SK-N-SH (cell line): Measurements from ENCODE around the gene NEAT1. TPM values are rescaled to one million over a fixed set of nuclear protein-coding genes. Genes with fewer than 3 reads are reported as not detected.

Source experiments
- CTCF ChIA-PET: fragments of 300-600, 350-600 bp; formaldehyde crosslinking; extraction: SDS; loops from one replicate; lab custom pipeline; 2021; lab: Yijun Ruan, JAX
- POLR2A ChIA-PET: fragments of 350-600 bp; sonication (Branson Sonifier 250); formaldehyde crosslinking; extraction: SDS; loops from one replicate; lab custom pipeline; 2020; ENCODE audit warnings: antibody characterized with exemption, inconsistent platforms; lab: Yijun Ruan, JAX
- DNase-seq: peaks from one replicate; pipeline ENCODE4 v3.0.0; 2012
- H2AFZ ChIP-seq: fragments of 200-600 bp; sonication (generic); 2 replicates; pipeline ENCODE4 v1.8.1; 2016; ENCODE audit warnings: antibody characterized with exemption, mild to moderate bottlenecking, low read depth
- H3F3A ChIP-seq: fragments of 200-600 bp; sonication (generic); replicated peaks from 2 replicates; pipeline ENCODE3; 2016; ENCODE audit warnings: antibody characterized with exemption, mild to moderate bottlenecking; ENCODE audit not compliant: insufficient read depth
- H3K27ac ChIP-seq, 2 experiments: fragments of 200-500 bp in 1 of 2; fragments of 200-600 bp in 1 of 2; sonication (Bioruptor generic) in 1 of 2; sonication (generic), shearing (Covaris generic) in 1 of 2; 2 replicates each; pipeline versions ENCODE4 v1.5.1 to v1.6.1; 2014 to 2016; ENCODE audit warnings: low read depth in 2 of 2, inconsistent platforms in 1 of 2, low read length in 1 of 2, mild to moderate bottlenecking in 1 of 2, mixed read lengths in 1 of 2
- H3K27me3 ChIP-seq: fragments of 200-600 bp; sonication (generic), shearing (Covaris generic); 2 replicates; pipeline ENCODE4 v1.6.1; 2016; ENCODE audit warnings: mixed run types; ENCODE audit not compliant: insufficient read depth
- H3K36me3 ChIP-seq, 2 experiments: fragments of 200-500 bp in 1 of 2; fragments of 200-600 bp in 1 of 2; sonication (Bioruptor generic) in 1 of 2; sonication (generic) in 1 of 2; replicated peaks in 1 of 2; 2 replicates each; pipeline versions ENCODE3 to v1.5.1; 2014 to 2016; ENCODE audit warnings: low read length in 1 of 2, mild to moderate bottlenecking in 1 of 2; ENCODE audit not compliant: insufficient read depth in 2 of 2, control insufficient read depth in 1 of 2
- H3K4me1 ChIP-seq, 2 experiments: fragments of 200-500 bp in 1 of 2; fragments of 200-600 bp in 1 of 2; sonication (Bioruptor generic) in 1 of 2; sonication (generic), shearing (Covaris generic) in 1 of 2; 2 replicates each; pipeline versions ENCODE4 v1.5.1 to v1.6.1; 2014 to 2016; ENCODE audit warnings: low read depth in 1 of 2, low read length in 1 of 2, mixed run types in 1 of 2; ENCODE audit not compliant: insufficient read depth in 2 of 2, control insufficient read depth in 1 of 2
- H3K4me2 ChIP-seq: fragments of 200-600 bp; sonication (generic), shearing (Covaris generic); 2 replicates; pipeline ENCODE4 v1.6.1; 2017; ENCODE audit warnings: mixed run types
- H3K4me3 ChIP-seq, 2 experiments: fragments of 200-500 bp in 1 of 2; fragments of 200-600 bp in 1 of 2; sonication (Bioruptor generic) in 1 of 2; sonication (generic), shearing (Covaris generic) in 1 of 2; 2 replicates each; pipeline versions ENCODE4 v1.5.1 to v1.8.1; 2014 to 2016; ENCODE audit warnings: low read depth in 2 of 2, inconsistent platforms in 1 of 2, low read length in 1 of 2, mild to moderate bottlenecking in 1 of 2, mixed read lengths in 1 of 2, moderate library complexity in 1 of 2
- H3K79me2 ChIP-seq: fragments of 200-600 bp; sonication (generic); 2 replicates; pipeline ENCODE4 v1.8.1; 2017; ENCODE audit warnings: mild to moderate bottlenecking; ENCODE audit not compliant: insufficient read depth
- H3K9ac ChIP-seq: fragments of 200-600 bp; sonication (generic); 2 replicates; pipeline ENCODE4 v1.6.1; 2017; ENCODE audit warnings: mixed run types
- H3K9me2 ChIP-seq: fragments of 200-600 bp; sonication (generic); 2 replicates; pipeline ENCODE4 v1.6.1; 2017; ENCODE audit warnings: mixed run types
- H3K9me3 ChIP-seq: fragments of 200-600 bp; sonication (generic); 2 replicates; pipeline ENCODE4 v1.6.1; 2017; ENCODE audit warnings: mixed run types, mild to moderate bottlenecking, moderate library complexity
- H4K20me1 ChIP-seq: fragments of 200-600 bp; sonication (generic); 2 replicates; pipeline ENCODE4 v1.6.1; 2017; ENCODE audit warnings: mild to moderate bottlenecking, mixed run types; ENCODE audit not compliant: insufficient read depth
- CHD2 ChIP-seq: fragments of 150-350 bp; IDR thresholded peaks from 2 replicates; pipeline ENCODE4 v1.6.1; 2018; ENCODE audit warnings: low read length; ENCODE audit not compliant: partially characterized antibody
- CTCF ChIP-seq: fragments of 200-600 bp; sonication (generic); IDR thresholded peaks from 2 replicates; pipeline ENCODE4 v1.6.1; 2017; ENCODE audit warnings: antibody characterized with exemption, mild to moderate bottlenecking, moderate library complexity
- ELF1 ChIP-seq: IDR thresholded peaks from 2 replicates; pipeline ENCODE4 v1.4.0; 2012
- EP300 ChIP-seq, 2 experiments: IDR thresholded peaks; 2 replicates each; pipeline versions ENCODE4 v1.4.0 to v1.6.1; 2012; ENCODE audit warnings: borderline replicate concordance in 1 of 2, low read depth in 1 of 2, low read length in 1 of 2
- FOSL2 ChIP-seq: IDR thresholded peaks from 2 replicates; pipeline ENCODE4 v1.4.0; 2012; ENCODE audit warnings: low read depth, mild to moderate bottlenecking, moderate library complexity, borderline replicate concordance
- FOXM1 ChIP-seq: IDR thresholded peaks from 2 replicates; pipeline ENCODE4 v1.4.0; 2012; ENCODE audit warnings: low read depth, mild to moderate bottlenecking
- GATA2 ChIP-seq: sonication (generic); formaldehyde crosslinking; IDR thresholded peaks from 2 replicates; pipeline ENCODE4 v1.5.0; 2020; ENCODE audit warnings: mild to moderate bottlenecking, missing genetic modification reagents
- IRF3 ChIP-seq: fragments of 150-350 bp; IDR thresholded peaks from 2 replicates; pipeline ENCODE4 v1.6.1; 2016; ENCODE audit warnings: mild to moderate bottlenecking, low read depth, low read length
- MAX ChIP-seq: IDR thresholded peaks from 2 replicates; pipeline ENCODE4 v1.4.0; 2012; ENCODE audit warnings: low read depth
- NRF1 ChIP-seq: IDR thresholded peaks from 2 replicates; pipeline ENCODE4 v1.6.1; 2012; ENCODE audit warnings: low read depth, mild to moderate bottlenecking, low read length
- PBX3 ChIP-seq: IDR thresholded peaks from 2 replicates; pipeline ENCODE4; 2012
- POLR2AphosphoS5 ChIP-seq: IDR thresholded peaks from 2 replicates; pipeline ENCODE4 v1.6.1; 2012; ENCODE audit warnings: low read depth, low read length
- RAD21 ChIP-seq: IDR thresholded peaks from 2 replicates; pipeline ENCODE4 v1.6.1; 2012; ENCODE audit warnings: mild to moderate bottlenecking, low read length
- RCOR1 ChIP-seq: fragments of 150-350 bp; IDR thresholded peaks from 2 replicates; pipeline ENCODE4 v1.6.1; 2017; ENCODE audit warnings: antibody characterized with exemption, low read length
- RFX5 ChIP-seq: IDR thresholded peaks from 2 replicates; pipeline ENCODE4 v1.6.1; 2012; ENCODE audit warnings: mild to moderate bottlenecking, improper control_type of control experiment, low read length
- RXRA ChIP-seq: IDR thresholded peaks from 2 replicates; pipeline ENCODE4 v1.4.0; 2012; ENCODE audit warnings: low read depth, mild to moderate bottlenecking, borderline replicate concordance
- SIN3A ChIP-seq: IDR thresholded peaks from 2 replicates; pipeline ENCODE4 v1.6.1; 2012; ENCODE audit warnings: low read depth, mild to moderate bottlenecking, low read length, moderate library complexity, borderline replicate concordance
- TEAD4 ChIP-seq: IDR thresholded peaks from 2 replicates; pipeline ENCODE4 v1.4.0; 2012; ENCODE audit warnings: mild to moderate bottlenecking, borderline replicate concordance; ENCODE audit not compliant: insufficient read depth
- YY1 ChIP-seq: IDR thresholded peaks from 2 replicates; pipeline ENCODE4 v1.4.0; 2012; ENCODE audit warnings: low read depth, mild to moderate bottlenecking
- ZBTB33 ChIP-seq: IDR thresholded peaks from 2 replicates; pipeline ENCODE4 v1.4.0; 2012; ENCODE audit warnings: low read depth, borderline replicate concordance
- WGBS: methylation state at CpG from one replicate; pipeline ENCODE4 v1.1.6; 2017; ENCODE audit warnings: low lambda C conversion rate; 5-methylcytosine and 5-hydroxymethylcytosine counted together
- polyA plus RNA-seq, 3 experiments: library from polyadenylated mRNA; depleted of rRNA; stranded (reverse); fragments of >200 nt; gene quantifications; 2 replicates each; pipeline ENCODE4 v1.2.3, GENCODE V29; 2012

The NEAT1 gene
- polyA plus RNA-seq, 1 of the 3 experiments (the other 2 are of a cell fraction) = 435 TPM

- Histone ChIP-seq H3F3A (peaks cover 66% of the 10 kb centered on the region), H3K4me2 (peak overlapping the region; percentile 76; the same call in 1 of the 2 replicates), H3K4me1 (peaks cover 47 to 53% of the 10 kb centered on the region in 2 experiments), H3K27me3 (no peaks in the 10 kb centered on the region), H3K79me2 (peaks cover 85% of the 10 kb centered on the region), H3K36me3 (no peaks in the 10 kb centered on the region), H3K9ac (peak overlapping the region; percentile 99; the same call in 1 of the 2 replicates), H3K9me2 (no peaks in the 10 kb centered on the region), H4K20me1 (no peaks in the 10 kb centered on the region), H2AFZ (no peak overlapping the region), H3K9me3 (no peaks in the 10 kb centered on the region), H3K27ac (peak overlapping the region; percentile 5 to 100; a peak in 3 of 4 replicates), H3K4me3 (no peak overlapping the region)
- ChIA-PET POLR2A (interaction anchor here (10.5 to 13.9 kb wide), 2 partner anchors 16 to 20 kb away, joined by 283 to 591 read pairs; partner anchors contain the start of gene MALAT1), CTCF (interaction anchor here (0.6 to 7.5 kb wide), 4 partner anchors 16 to 40 kb away, joined by 3 to 78 read pairs (median 3); partner anchors contain the start of gene MALAT1)
- no peak for TF ChIP-seq CHD2
- TF ChIP-seq CTCF = no peak
- TF ChIP-seq NRF1 = no peak
- TF ChIP-seq RFX5 = no peak
- no peak for TF ChIP-seq MAX
- no peak for TF ChIP-seq RCOR1
- TF ChIP-seq POLR2AphosphoS5 = no peak
- no peak for TF ChIP-seq RXRA
- no peak for TF ChIP-seq YY1
- no peak for TF ChIP-seq RAD21
- no peak for TF ChIP-seq PBX3
- no peak for TF ChIP-seq ELF1
- no peak for TF ChIP-seq FOSL2
- no peak for TF ChIP-seq FOXM1
- TF ChIP-seq IRF3 = no peak
- no peak for TF ChIP-seq GATA2 (CRISPR knock-in tag)
- no peak for TF ChIP-seq ZBTB33
- TF ChIP-seq SIN3A = no peak
- no peak for TF ChIP-seq EP300 (IDR thresholded peaks at IDR 0.05; ENCODE audit: borderline replicate concordance in 1 of 2, low read depth in 1 of 2, low read length in 1 of 2)
- no peak for TF ChIP-seq TEAD4
- DNase-seq = no peak
- 100% methylated on average over 2 of the region's 2 CpGs for WGBS
These were observed 59.8 kb downstream of the NEAT1 start for GRCh38 chr11:65482306-65482850.
